Type B pancreatic cell (in vitro differentiated cells): Measurements from ENCODE around the gene CST1. TPM values are rescaled to one million over a fixed set of nuclear protein-coding genes. Genes with fewer than 3 reads are reported as not detected.
"Not testable (repeated sequence)": the region's sequence is repeated elsewhere in the genome, so short reads cannot be mapped to it uniquely, and the experiment has no call there.

Experiments used
- DNase-seq: peaks from one replicate; pipeline ENCODE4 v3.0.0; 2021; ENCODE audit warnings: mixed read lengths; ENCODE audit not compliant: unreplicated experiment; ENCODE audit errors: extremely low spot score
- H3K27ac Mint-ChIP-seq: 2 replicates; pipeline ENCODE4 v1.8.0; 2021; ENCODE audit warnings: mild to moderate bottlenecking, mixed read lengths
- H3K27me3 Mint-ChIP-seq: 2 replicates; pipeline ENCODE4 v1.8.0; 2021; ENCODE audit warnings: mixed read lengths
- H3K36me3 Mint-ChIP-seq: 2 replicates; pipeline ENCODE4 v1.8.0; 2021; ENCODE audit warnings: mixed read lengths
- H3K4me1 Mint-ChIP-seq: one replicate; pipeline ENCODE4 v1.8.0; 2021; ENCODE audit warnings: mixed read lengths; ENCODE audit not compliant: unreplicated experiment
- H3K4me3 Mint-ChIP-seq: 2 replicates; pipeline ENCODE4 v1.8.0; 2021; ENCODE audit warnings: mild to moderate bottlenecking, mixed read lengths
- H3K9me3 Mint-ChIP-seq: 2 replicates; pipeline ENCODE4 v1.8.0; 2021; ENCODE audit warnings: mixed read lengths
- CTCF ChIP-seq: fragments of 200-600 bp; sonication (generic); conservative IDR thresholded peaks from 2 replicates; pipeline ENCODE4 v1.5.0; 2021; ENCODE audit warnings: antibody characterized with exemption, mild to moderate bottlenecking
- total RNA-seq: library from RNA; stranded (reverse); gene quantifications from 2 replicates; pipeline ENCODE4 v1.2.1, GENCODE V29; 2021; ENCODE audit warnings: low replicate concordance

CST1 gene
- total RNA-seq, 1 donor from 2014 or later, result 53.5 TPM

GRCh38 chr20:23723659-23724307 lies 27.0 kb downstream of the CST1 start:
- H3K4me3 Mint-ChIP-seq, H3K36me3 Mint-ChIP-seq, H3K9me3 Mint-ChIP-seq, H3K27ac Mint-ChIP-seq, DNase-seq, H3K4me1 Mint-ChIP-seq: not testable (repeated sequence)
- TF ChIP-seq CTCF, result peak; percentile 69
- peaks cover 37% of the 10 kb centered on the region for H3K27me3 Mint-ChIP-seq

DNA sequence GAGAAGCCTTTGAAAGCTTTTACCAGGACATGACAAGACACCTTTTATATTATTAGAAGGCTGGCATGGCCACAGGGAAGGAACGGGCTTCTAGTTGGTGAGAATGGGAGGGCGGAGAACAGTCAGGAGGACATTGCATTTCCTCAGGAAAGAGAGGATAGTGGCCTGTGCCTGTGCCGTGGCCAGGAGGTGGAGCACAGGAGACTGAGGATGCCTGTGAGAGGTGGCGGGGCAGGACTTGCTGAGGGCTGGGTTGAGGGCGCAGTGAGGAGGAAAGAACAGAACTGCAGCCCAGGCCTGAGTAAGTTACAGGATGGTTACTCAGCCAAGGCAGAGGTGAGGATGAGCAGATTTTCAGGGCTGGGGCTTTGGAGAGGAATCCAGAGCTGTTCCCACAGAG lies 27.9 kb downstream of the CST1 start:
- H3K9me3 Mint-ChIP-seq, DNase-seq, H3K36me3 Mint-ChIP-seq, H3K27ac Mint-ChIP-seq, H3K4me1 Mint-ChIP-seq, H3K4me3 Mint-ChIP-seq: not testable (repeated sequence)
- peaks cover 32% of the 10 kb centered on the region for H3K27me3 Mint-ChIP-seq

DNA sequence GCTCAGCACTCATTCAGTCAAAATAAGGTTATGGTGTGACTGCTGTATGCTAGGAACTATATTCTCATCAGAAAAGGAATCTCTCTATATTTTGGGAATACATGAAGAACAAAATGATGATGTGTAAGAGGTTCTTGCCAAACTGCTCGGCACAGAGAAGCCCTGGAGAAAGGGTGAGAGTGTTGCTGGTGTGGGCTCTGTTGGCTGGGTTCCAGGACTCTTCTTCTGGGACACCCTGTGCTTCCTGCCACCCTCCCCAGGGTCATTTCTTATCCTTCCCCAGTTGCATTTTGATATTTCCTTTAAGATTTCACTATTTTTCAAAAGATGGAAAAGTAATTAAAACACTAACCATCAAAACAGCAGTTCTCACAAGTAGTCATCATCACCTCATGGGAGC lies 28.8 kb downstream of the CST1 start:
- no peak for DNase-seq
- no peaks in the 10 kb centered on the region for H3K36me3 Mint-ChIP-seq
- TF ChIP-seq CTCF, result no peak

GRCh38 chr20:23719351-23719750 lies 31.4 kb downstream of the CST1 start:
- H3K27ac Mint-ChIP-seq, H3K36me3 Mint-ChIP-seq, H3K9me3 Mint-ChIP-seq, H3K4me1 Mint-ChIP-seq, H3K4me3 Mint-ChIP-seq, DNase-seq: not testable (repeated sequence)
- peaks cover 37% of the 10 kb centered on the region for H3K27me3 Mint-ChIP-seq

More for the DNA sequence above, 28.8 kb downstream of the CST1 start:
- H3K4me1 Mint-ChIP-seq, result no peaks in the 10 kb centered on the region
- H3K27ac Mint-ChIP-seq, result no peak overlapping the region
- no peak overlapping the region for H3K4me3 Mint-ChIP-seq
- H3K27me3 Mint-ChIP-seq, result peaks cover 35% of the 10 kb centered on the region
- H3K9me3 Mint-ChIP-seq, result no peaks in the 10 kb centered on the region

DNA sequence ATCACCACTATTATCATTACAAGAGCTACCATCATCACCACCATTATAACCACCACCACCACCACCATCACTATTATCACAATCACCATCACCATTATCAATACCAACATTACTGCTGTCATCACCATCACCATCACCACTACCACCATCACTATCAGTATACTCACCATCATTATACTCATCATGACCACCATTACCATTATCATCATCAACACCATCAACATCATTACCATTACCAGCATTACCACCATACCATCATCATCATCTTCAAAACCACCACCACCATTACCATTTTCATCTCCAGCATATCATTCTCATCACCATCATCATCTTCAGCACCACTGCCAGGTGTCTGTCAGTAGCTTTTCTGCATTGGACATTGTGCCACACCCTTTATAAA lies 39.0 kb downstream of the CST1 start:
- not testable (repeated sequence) for H3K27me3 Mint-ChIP-seq, H3K36me3 Mint-ChIP-seq, DNase-seq, H3K27ac Mint-ChIP-seq, H3K9me3 Mint-ChIP-seq, H3K4me3 Mint-ChIP-seq, H3K4me1 Mint-ChIP-seq

DNA sequence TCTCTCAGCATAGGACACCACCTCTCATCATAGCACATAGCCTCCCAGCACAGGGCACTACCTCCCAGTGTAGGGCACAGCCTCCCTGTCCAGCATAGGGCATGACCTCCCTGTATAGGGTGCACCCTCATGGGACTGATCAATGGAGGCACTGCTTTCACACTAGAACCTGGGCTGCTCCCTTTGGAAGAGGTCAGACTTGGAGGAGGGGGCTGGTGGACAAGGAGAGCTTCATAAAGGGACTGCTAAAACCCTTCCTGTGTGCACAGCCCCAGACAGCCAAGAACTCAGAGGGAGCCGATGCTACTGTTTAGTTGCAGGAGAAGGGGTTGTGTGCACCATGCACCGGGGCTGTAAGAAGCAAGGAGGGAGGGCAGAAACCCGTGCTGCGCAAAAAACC lies 40.0 kb downstream of the CST1 start:
- H3K4me3 Mint-ChIP-seq, result no peak overlapping the region
- no peak for DNase-seq
- no peaks in the 10 kb centered on the region for H3K36me3 Mint-ChIP-seq
- peaks cover 2% of the 10 kb centered on the region for H3K27me3 Mint-ChIP-seq
- TF ChIP-seq CTCF, result no peak
- H3K9me3 Mint-ChIP-seq, result no peaks in the 10 kb centered on the region
- no peaks in the 10 kb centered on the region for H3K4me1 Mint-ChIP-seq
- no peak overlapping the region for H3K27ac Mint-ChIP-seq

GRCh38 chr20:23705895-23706294 lies 44.8 kb downstream of the CST1 start:
- Mint-ChIP-seq H3K27me3 (peaks cover 9% of the 10 kb centered on the region), H3K36me3 (no peaks in the 10 kb centered on the region), H3K27ac (no peak overlapping the region), H3K4me3 (no peak overlapping the region), H3K9me3 (no peaks in the 10 kb centered on the region), H3K4me1 (no peaks in the 10 kb centered on the region)
- DNase-seq, result no peak
- TF ChIP-seq CTCF, result no peak
